HG02943 (cell line): Measurements from ENCODE around the gene ZNF474.
"Not testable (repeated sequence)": the region's sequence is repeated elsewhere in the genome, so short reads cannot be mapped to it uniquely, and the experiment has no call there.

Source experiments
- ATAC-seq: cut with Tn5 transposase; IDR thresholded peaks from one replicate; pipeline ENCODE4 v1.9.1; 2021; ENCODE audit warnings: mild to moderate bottlenecking, low read depth, moderate library complexity; ENCODE audit not compliant: unreplicated experiment

ZNF474 gene

GRCh38 chr5:122129306-122129705, at the start of gene ZNF474:
TSS of gene ZNF474 (plus strand) at chr5:122129546. CDS start at chr5:122151991, 22,445 bp downstream.
- no peak for ATAC-seq

- ATAC-seq = no peak
These were observed 47.8 kb upstream of the ZNF474 start for GRCh38 chr5:122081541-122081940.

- no peak for ATAC-seq
These were observed 45.8 kb upstream of the ZNF474 start for GRCh38 chr5:122083535-122083934.

GRCh38 chr5:122085041-122085440, 44.3 kb upstream of the ZNF474 start:
- no peak for ATAC-seq

- ATAC-seq = no peak
These were observed 40.0 kb upstream of the ZNF474 start for GRCh38 chr5:122089096-122090013.

GRCh38 chr5:122091936-122092600, 37.3 kb upstream of the ZNF474 start:
- no peak for ATAC-seq

- ATAC-seq = no peak
These were observed 35.7 kb upstream of the ZNF474 start for GRCh38 chr5:122093415-122094180.

GRCh38 chr5:122094251-122094650, 35.1 kb upstream of the ZNF474 start:
- ATAC-seq = not testable (repeated sequence)

- ATAC-seq = no peak
These were observed 34.2 kb upstream of the ZNF474 start for GRCh38 chr5:122095158-122095557.

GRCh38 chr5:122097391-122097790, 32.0 kb upstream of the ZNF474 start:
- no peak for ATAC-seq

GRCh38 chr5:122099060-122099790, 30.1 kb upstream of the ZNF474 start:
- ATAC-seq = no peak

GRCh38 chr5:122101636-122102285, 27.6 kb upstream of the ZNF474 start:
- no peak for ATAC-seq

- ATAC-seq = no peak
These were observed 26.5 kb upstream of the ZNF474 start for GRCh38 chr5:122102825-122103224.

GRCh38 chr5:122105909-122106308, 23.4 kb upstream of the ZNF474 start:
- ATAC-seq = no peak

- ATAC-seq = no peak
These were observed 22.3 kb upstream of the ZNF474 start for GRCh38 chr5:122107016-122107415.

GRCh38 chr5:122110987-122111386, 18.4 kb upstream of the ZNF474 start:
- ATAC-seq = no peak

GRCh38 chr5:122111460-122111859, 17.9 kb upstream of the ZNF474 start:
- no peak for ATAC-seq

GRCh38 chr5:122112063-122112462, 17.3 kb upstream of the ZNF474 start:
- ATAC-seq = no peak

- ATAC-seq = no peak
These were observed 16.4 kb upstream of the ZNF474 start for GRCh38 chr5:122112733-122113558.
